ENCODE measurements around the gene ADGRB2.
"Not testable (repeated sequence)": the region's sequence is repeated elsewhere in the genome, so short reads cannot be mapped to it uniquely, and the experiment has no call there.

ADGRB2 gene

GRCh38 chr1:31727195-31727594 is 36.9 kb downstream of the ADGRB2 start:
- DNase-seq (no peak), ATAC-seq (no peak)

DNA sequence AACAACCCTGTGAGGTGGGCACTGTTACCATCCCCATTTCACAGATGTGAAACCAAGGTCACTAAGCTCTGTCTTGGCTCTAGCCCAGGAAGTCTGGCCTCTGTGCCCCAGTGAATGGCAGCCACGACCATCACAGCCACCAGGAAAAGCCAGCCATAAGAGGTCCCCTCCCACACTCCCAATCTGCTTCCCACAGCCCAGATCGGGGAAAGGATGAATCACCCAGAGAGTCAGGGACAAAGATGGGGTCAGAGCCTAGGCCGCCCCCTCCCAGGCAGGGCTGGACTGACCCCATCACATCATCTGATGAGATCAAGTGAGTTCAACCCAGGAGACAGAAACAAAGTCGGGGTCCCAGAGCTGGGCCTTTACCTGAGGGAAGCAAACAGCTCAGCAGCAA is 37.4 kb downstream of the ADGRB2 start:
- ATAC-seq (no peak), DNase-seq (no peak)

GRCh38 chr1:31725777-31726535 is 38.2 kb downstream of the ADGRB2 start:
- ATAC-seq, result no peak
- DNase-seq, result no peak

DNA sequence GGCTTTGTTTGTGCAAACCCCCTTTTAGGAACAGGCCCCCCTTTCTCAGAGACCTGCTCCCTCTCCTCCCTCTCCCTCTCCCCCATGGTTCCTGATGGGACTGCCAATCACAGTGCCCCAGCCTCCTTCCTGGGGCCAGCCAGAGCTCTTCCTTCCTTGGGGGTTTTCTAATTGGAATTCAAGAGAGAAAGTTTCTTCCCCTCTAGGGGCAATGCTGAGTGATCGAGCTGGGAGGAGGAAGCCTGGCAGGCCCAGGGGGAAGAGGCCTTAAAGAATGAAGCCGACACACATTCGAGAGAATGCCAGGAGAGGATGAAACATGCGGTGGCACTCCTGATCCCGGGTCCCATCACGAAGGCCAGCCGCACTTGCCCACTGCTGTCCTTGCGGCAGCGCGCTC is 39.0 kb downstream of the ADGRB2 start:
- ATAC-seq, result no peak
- no peak for DNase-seq

DNA sequence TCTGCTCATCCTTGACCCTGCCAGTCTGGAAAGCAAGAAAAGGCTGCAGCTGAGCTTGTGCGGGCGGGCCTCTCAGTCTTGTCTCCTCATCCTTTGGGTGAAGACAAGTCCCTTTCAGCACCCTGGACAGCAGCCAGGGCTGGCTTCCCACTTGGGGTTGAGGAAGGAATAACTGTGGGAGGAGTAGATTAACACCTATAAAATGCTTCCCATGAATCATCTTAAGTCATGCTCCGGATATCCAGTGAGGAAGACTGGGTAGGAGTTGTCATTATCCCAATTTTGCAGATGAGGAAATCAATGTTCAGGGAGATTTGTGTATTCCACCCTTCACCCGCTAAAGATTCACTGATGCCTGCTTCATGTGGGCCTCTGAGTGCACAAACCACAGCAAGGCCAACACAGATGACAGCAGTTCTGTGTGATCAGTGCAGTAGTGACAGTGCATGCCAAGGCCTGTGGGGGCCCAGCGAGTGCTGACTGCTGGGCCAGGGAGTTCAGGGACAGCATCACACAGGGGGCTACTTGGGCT is 40.2 kb downstream of the ADGRB2 start:
- no peak for ATAC-seq
- DNase-seq, result peak; percentile 66

- ATAC-seq (no peak), DNase-seq (no peak)
These were observed 45.7 kb downstream of the ADGRB2 start for GRCh38 chr1:31718327-31718897.

DNA sequence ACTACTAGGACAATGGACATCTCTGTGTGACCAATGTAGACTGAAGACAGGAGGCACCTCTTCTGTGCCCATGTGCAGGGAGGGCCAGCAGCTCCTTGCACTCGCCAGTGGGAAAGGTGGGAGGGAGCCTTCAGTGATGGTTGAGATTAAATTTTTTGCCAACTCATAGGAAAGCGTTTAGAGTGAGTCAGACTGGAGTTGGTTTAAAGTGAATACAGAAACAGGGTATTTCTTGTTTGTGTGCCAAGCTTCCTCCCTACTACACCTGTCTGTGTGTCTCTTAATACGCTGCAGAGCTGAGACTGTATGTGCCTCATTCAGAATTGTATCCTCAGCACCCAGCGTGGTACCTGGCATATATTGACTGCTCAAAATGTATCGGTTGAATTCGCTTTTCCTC is 46.8 kb downstream of the ADGRB2 start:
- ATAC-seq, result no peak
- DNase-seq, result no peak

- no peak for ATAC-seq
- DNase-seq, result no peak
These were observed 48.3 kb downstream of the ADGRB2 start for GRCh38 chr1:31715873-31716220.

GRCh38 chr1:31715087-31715872 is 48.9 kb downstream of the ADGRB2 start:
- DNase-seq, result peak; percentile 69
- peak; percentile 56 for ATAC-seq

DNA sequence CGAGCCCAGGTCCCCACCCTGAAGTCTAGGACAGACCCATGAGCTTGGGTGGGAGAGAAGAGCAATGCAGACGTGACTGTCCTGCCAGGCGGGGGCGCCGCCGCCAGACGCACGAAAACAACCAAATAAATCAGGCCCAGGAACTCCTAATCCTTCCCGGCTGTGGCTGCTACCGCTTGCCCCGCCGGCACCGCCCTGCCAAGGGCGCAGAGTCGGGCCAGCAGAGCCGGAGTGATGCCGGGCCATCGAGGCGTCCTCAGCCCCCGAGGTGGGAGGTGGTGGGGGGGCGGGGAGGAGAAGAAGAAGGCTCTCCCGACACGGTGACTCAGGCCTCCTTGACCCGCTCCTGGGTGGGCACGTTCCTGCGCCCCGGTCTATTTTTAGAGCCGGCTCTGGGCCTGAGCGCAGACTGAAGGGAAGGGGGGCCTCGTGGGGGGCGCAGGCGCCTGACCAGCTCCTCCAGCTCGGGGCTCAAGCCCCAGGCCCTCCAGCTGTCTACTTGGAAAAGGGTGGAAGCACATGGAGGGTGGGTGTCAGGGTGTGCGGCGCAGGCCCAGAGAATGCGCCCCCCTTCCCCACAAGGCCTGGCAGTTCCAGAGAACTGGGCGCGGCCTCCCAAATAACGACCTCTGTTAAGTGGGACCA is 49.6 kb downstream of the ADGRB2 start:
- DNase-seq (peak; percentile 35), ATAC-seq (no peak)

DNA sequence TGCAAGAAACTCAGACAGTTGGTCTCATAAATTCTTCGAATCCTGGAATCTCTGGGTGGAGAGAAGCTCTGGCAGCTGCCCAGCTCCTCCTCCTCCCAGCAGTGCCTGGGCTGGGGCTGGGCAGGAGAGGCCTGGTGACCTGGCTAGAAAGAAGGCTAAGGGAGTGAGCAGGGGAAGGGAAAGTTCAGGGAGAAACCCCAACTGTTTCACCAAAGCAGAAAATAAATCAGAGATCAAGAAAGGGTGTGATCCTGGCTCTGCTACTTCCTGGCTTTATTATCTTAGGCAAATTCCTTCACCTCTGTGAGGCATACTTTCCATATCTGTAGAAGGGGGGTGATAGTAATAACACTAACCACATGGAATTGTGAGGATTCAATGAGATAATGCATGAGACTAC is 51.5 kb downstream of the ADGRB2 start:
- DNase-seq (no peak), ATAC-seq (no peak)

DNA sequence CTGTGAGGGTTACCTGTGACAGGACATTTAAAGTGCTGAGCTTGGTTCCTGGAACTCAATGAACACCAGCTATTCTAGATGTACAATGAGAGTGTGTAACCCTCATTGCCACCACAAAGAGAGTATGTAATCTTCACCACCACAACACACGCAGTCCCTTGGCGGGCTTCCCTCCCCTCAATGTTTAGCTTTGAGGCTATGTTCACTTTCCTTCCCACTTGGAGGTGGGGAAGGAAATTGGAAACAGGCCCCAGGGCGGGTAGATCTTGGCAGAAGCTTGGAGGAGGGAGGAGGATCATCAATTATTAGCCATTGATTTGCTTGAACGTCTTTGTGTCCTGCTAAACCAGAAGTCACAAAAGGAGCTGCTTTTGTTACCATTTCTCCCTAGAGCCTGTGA is 52.1 kb downstream of the ADGRB2 start:
- ATAC-seq (no peak), DNase-seq (no peak)

GRCh38 chr1:31708324-31708723 is 55.8 kb downstream of the ADGRB2 start:
- ATAC-seq (no peak), DNase-seq (no peak)

DNA sequence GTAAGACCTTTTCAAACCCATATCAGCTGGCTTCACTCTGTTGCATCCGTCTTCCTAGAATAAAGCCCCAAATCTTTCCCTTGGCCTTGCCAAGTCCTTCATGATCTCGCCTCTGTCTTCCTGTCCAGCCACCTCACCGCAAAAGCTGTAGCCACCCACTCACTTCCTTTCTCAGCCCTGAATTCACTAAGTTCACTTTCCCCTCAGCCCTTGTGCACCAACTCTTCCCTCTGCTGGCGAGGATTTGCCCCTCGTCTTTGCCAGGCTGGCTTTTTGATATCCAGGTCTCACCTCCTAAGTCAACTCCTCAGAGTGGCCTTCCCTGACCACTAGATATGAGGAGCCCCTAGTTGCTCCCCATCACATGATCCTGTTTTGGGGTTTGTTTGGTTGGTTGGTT is 56.4 kb downstream of the ADGRB2 start:
- DNase-seq (no peak), ATAC-seq (no peak)

DNA sequence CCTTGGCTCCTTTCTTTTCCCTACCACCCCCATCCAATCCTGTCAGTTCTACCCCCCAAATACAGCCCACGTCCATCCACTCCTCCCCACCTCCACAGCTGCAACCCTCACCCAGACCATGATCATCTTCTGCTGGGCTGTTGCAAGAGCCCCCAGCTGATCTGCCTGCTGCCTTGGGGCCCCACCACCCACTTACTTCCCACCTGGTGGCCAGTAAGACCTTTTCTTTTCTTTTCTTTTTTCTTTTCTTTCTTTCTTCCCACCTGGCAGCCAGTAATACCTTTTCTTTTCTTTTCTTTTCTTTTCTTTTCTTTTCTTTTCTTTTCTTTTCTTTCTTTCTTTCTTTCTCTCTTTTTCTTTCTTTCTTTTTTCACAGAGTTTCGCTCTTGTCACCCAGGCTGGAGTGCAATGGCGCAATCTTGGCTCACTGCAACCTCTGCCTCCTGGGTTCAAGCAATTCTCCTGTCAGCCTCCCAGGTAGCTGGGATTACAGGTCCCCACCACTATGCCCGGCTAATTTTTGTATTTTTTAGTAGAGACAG is 57.0 kb downstream of the ADGRB2 start:
- not testable (repeated sequence) for ATAC-seq, DNase-seq

- DNase-seq, result no peak
- ATAC-seq, result no peak
These were observed 57.6 kb downstream of the ADGRB2 start for GRCh38 chr1:31706384-31707058.

- ATAC-seq, result peak; percentile 85
- DNase-seq, result peak; percentile 87
These were observed 58.9 kb downstream of the ADGRB2 start for GRCh38 chr1:31705080-31705866.

DNA sequence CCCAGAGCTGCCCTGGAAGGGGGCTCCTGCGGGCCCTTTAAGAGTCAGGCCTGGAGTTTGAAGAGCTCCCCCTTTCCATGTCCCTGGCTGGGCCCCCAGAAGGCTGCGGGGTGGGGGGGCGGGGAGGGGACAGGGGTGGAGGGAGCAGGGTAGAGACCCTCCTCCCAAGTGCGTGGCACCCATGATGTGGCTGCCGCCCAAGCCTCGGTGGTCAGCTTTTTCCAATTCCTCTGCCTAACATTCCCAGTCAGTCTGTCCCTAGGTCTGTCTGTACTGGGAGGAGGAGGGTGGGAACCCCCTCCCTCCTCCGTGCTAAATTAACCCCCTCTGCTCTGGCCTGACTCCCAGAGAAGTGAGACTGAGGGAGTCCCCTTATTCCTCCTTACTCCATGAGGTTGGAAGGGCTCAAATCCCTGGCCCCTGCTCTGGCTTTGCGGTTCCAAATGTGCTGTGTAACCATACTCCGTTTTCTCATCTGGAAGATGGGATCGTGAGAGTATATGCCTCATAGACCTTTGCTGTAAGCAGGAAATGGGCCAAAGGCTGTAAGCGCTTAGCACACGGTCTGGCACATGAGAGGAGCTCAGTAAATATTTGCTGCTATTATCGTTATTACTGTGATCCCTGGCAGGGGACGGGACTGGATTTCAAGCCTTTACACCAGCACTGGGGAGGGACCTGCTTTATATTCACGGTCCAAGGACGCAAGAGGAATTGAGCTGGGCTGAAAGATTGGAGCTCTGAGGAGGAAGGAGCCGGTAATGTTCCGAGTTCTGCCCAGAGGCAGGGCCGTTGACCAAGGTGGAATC is 59.7 kb downstream of the ADGRB2 start:
- ATAC-seq, result no peak
- DNase-seq, result no peak

DNA sequence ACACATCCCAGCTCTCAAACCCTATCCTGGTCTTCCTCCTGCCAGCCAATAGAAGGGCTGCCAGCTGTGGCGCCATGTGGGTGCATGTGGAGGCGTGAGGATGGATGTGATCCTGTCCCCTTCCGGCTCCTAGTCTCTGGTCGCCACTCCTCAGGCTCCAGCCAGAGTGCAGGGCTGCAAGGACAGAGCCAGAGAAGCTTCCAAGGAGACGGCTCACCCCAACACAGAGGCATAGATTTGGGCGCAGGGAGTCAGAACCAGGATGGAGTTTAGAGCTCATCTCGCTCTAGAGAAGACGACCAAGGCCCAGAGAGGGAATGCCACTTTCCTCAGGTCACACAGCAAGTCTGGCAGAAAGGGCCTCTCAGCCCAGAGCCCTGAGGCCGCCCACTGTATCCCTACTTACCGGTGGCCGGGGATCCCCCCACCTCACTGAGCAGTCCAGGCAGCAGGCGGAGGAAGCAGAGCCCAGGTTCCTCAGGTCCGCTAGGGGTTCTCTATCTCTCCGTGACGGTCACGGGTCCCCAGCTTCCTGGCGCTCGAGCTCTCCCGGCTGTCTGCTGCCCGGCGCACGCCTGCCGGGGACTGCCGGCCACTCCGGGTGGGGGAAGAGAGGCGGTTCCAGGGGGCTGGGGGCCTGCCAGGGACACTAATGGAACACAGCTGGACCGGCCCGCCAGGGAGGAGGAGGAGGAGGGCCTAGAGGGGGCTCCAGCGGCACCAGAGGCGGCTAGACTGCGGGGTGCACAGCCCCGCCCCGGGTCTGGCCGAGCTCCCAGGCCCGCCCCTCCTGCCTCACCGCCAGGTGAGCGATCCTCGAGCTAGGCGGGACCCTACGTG is 60.5 kb downstream of the ADGRB2 start, which contains the start of gene COL16A1:
COL16A1 (minus strand) TSS at position 587 of the 840 bp plus-strand sequence. CDS start 1,824 bp downstream, outside the sequence.
- ATAC-seq (no peak), DNase-seq (no peak)

All from stimulated activated naive CD8-positive, alpha-beta T cell treated with anti-CD3 and anti-CD28 coated beads, Interleukin-15, Interleukin-2, amounts not matched to agents 100 U/mL and 50 U/mL, for 24 hours (primary cell).